ENCODE results near the gene RELA.

DNA sequence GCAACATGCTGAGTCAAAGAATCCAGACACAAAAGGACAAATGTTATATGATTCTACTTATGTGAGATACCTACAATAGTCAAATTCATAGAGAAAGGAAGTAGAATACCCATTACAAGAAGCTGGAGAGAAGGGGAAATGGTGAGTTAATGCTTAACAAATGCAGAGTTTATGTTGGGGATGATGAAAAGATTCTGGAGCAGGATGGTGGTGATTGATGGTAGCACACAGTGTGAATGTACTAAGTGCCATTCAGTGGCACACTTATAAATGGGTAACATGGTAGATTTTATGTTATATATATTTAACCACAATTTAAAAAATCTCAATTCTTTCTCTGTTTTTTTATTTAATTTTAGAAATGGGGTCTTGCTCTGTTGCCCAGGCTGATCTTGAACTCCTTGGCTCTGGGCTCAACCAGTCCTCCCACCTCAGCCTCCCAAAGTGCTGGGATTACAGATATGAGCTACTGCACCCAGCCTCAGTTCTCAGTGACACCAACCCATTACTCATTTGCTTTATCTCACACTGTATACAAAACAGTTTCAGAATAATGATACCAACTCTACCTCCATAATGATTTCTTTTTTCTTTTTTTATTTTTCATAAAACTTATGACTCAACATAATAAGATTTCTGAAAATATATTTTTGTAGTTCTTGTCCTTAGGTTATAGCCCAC is 9.6 kb upstream of the RELA start:
- TF ChIP-seq, protein P1, sequence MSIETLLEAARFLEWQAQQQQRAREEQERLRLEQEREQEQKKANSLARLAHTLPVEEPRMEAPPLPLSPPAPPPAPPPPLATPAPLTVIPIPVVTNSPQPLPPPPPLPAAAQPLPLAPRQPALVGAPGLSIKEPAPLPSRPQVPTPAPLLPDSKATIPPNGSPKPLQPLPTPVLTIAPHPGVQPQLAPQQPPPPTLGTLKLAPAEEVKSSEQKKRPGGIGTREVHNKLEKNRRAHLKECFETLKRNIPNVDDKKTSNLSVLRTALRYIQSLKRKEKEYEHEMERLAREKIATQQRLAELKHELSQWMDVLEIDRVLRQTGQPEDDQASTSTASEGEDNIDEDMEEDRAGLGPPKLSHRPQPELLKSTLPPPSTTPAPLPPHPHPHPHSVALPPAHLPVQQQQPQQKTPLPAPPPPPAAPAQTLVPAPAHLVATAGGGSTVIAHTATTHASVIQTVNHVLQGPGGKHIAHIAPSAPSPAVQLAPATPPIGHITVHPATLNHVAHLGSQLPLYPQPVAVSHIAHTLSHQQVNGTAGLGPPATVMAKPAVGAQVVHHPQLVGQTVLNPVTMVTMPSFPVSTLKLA (IDR thresholded peaks at IDR 0.05): no peak
- TF ChIP-seq IRF1 (CRISPR knock-in tag; IDR thresholded peaks at IDR 0.05; ENCODE audit: low read depth) (no peak), POLR2AphosphoS5 (IDR thresholded peaks at IDR 0.05; ENCODE audit: low read depth, low read length) (no peak), RFX5 (IDR thresholded peaks at IDR 0.05; ENCODE audit: low read depth, low read length) (no peak), DNMT3B (CRISPR knock-in tag; conservative IDR thresholded peaks at IDR 0.05) (no peak), REST (IDR thresholded peaks at IDR 0.05; ENCODE audit: borderline replicate concordance in 1 of 2, low read depth in 1 of 2, low read length in 2 of 2) (no peak), ZKSCAN8 (CRISPR knock-in tag; IDR thresholded peaks at IDR 0.05; ENCODE audit: borderline replicate concordance) (no peak), ZSCAN5A (CRISPR knock-in tag; IDR thresholded peaks at IDR 0.05; ENCODE audit: borderline replicate concordance) (no peak), EZH2 (conservative IDR thresholded peaks at IDR 0.05; ENCODE audit: low read depth, low read length) (no peak), EP300 (IDR thresholded peaks at IDR 0.05; ENCODE audit: low read depth in 2 of 2, low read length in 2 of 2) (no peak), EP300 (CRISPR knock-in tag; IDR thresholded peaks at IDR 0.05; ENCODE audit: borderline replicate concordance) (no peak), ATF3 (CRISPR knock-in tag; IDR thresholded peaks at IDR 0.05) (no peak)
- TF ChIP-seq, protein P2, sequence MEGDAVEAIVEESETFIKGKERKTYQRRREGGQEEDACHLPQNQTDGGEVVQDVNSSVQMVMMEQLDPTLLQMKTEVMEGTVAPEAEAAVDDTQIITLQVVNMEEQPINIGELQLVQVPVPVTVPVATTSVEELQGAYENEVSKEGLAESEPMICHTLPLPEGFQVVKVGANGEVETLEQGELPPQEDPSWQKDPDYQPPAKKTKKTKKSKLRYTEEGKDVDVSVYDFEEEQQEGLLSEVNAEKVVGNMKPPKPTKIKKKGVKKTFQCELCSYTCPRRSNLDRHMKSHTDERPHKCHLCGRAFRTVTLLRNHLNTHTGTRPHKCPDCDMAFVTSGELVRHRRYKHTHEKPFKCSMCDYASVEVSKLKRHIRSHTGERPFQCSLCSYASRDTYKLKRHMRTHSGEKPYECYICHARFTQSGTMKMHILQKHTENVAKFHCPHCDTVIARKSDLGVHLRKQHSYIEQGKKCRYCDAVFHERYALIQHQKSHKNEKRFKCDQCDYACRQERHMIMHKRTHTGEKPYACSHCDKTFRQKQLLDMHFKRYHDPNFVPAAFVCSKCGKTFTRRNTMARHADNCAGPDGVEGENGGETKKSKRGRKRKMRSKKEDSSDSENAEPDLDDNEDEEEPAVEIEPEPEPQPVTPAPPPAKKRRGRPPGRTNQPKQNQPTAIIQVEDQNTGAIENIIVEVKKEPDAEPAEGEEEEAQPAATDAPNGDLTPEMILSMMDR (CRISPR knock-in tag; IDR thresholded peaks at IDR 0.05): no peak
- TF ChIP-seq, protein P3, sequence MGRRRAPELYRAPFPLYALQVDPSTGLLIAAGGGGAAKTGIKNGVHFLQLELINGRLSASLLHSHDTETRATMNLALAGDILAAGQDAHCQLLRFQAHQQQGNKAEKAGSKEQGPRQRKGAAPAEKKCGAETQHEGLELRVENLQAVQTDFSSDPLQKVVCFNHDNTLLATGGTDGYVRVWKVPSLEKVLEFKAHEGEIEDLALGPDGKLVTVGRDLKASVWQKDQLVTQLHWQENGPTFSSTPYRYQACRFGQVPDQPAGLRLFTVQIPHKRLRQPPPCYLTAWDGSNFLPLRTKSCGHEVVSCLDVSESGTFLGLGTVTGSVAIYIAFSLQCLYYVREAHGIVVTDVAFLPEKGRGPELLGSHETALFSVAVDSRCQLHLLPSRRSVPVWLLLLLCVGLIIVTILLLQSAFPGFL (CRISPR knock-in tag; IDR thresholded peaks at IDR 0.05): no peak

Data from HepG2 (cell line).